Measurements from ENCODE around the gene SASS6. TPM values are rescaled to one million over a fixed set of nuclear protein-coding genes. Genes with fewer than 3 reads are reported as not detected.

SASS6 gene
- total and polyA plus RNA-seq, 2 donors (not counting 1 experiment from before 2014, with no cell fraction given): 0.79 to 1.5 TPM

- no peak for DNase-seq (ENCODE audit: low read depth in 2 of 2)
- Histone ChIP-seq H3K4me2 (ENCODE audit: extremely low read depth, insufficient read depth, low read length) (no peak overlapping the region), H3K9ac (ENCODE audit: insufficient read depth, low read length) (no peak overlapping the region)
Observed at GRCh38 chr1:100162881-100163280, 30.2 kb upstream of the SASS6 start.

GRCh38 chr1:100152271-100152670 lies 19.5 kb upstream of the SASS6 start:
- Histone ChIP-seq H3K9me3 (ENCODE audit: control insufficient read depth, insufficient read depth, low read depth, low read length) (no peaks in the 10 kb centered on the region), H2AFZ (ENCODE audit: low read length) (no peak overlapping the region), H3K4me1 (ENCODE audit: control insufficient read depth, extremely low read depth, insufficient read depth, low read length) (no peaks in the 10 kb centered on the region), H3K4me2 (ENCODE audit: extremely low read depth, insufficient read depth, low read length) (no peak overlapping the region), H3K27ac (ENCODE audit: insufficient read depth, low read length) (no peak overlapping the region), H3K9ac (ENCODE audit: insufficient read depth, low read length) (no peak overlapping the region), H3K36me3 (ENCODE audit: control insufficient read depth, insufficient read depth, low read length) (peaks cover 2% of the 10 kb centered on the region), H3K27me3 (ENCODE audit: control insufficient read depth, insufficient read depth, low read length) (no peaks in the 10 kb centered on the region), H3K4me3 (replicated peaks in 1 of 4; ENCODE audit: control extremely low read depth in 1 of 4, insufficient read depth in 1 of 4, low read depth in 3 of 4, low read length in 4 of 4) (no peak overlapping the region), H4K20me1 (ENCODE audit: control insufficient read depth, extremely low read depth, insufficient read depth, low read length) (no peaks in the 10 kb centered on the region), H3K79me2 (ENCODE audit: control insufficient read depth, insufficient read depth, low read length) (no peaks in the 10 kb centered on the region)
- TF ChIP-seq EZH2 (IDR thresholded peaks at IDR 0.05; ENCODE audit: low read length, missing control alignments): no peak
- no peak for DNase-seq (ENCODE audit: low read depth in 2 of 2)

More at GRCh38 chr1:100162881-100163280, 30.2 kb upstream of the SASS6 start:
- TF ChIP-seq CTCF (conservative IDR thresholded peaks at IDR 0.05 in 1 of 2, IDR thresholded peaks at IDR 0.05 in 1 of 2; ENCODE audit: low read depth in 1 of 2, low read length in 2 of 2): no peak
- no peak for TF ChIP-seq EZH2 (IDR thresholded peaks at IDR 0.05; ENCODE audit: low read length, missing control alignments)
- no peaks in the 10 kb centered on the region for H4K20me1 ChIP-seq (ENCODE audit: control insufficient read depth, extremely low read depth, insufficient read depth, low read length)
- H2AFZ ChIP-seq (ENCODE audit: low read length): no peak overlapping the region
- no peaks in the 10 kb centered on the region for H3K9me3 ChIP-seq (ENCODE audit: control insufficient read depth, insufficient read depth, low read depth, low read length)
- H3K27ac ChIP-seq (ENCODE audit: insufficient read depth, low read length): no peak overlapping the region
- H3K36me3 ChIP-seq (ENCODE audit: control insufficient read depth, insufficient read depth, low read length): no peaks in the 10 kb centered on the region
- no peak overlapping the region for H3K4me3 ChIP-seq (replicated peaks in 1 of 4; ENCODE audit: control extremely low read depth in 1 of 4, insufficient read depth in 1 of 4, low read depth in 3 of 4, low read length in 4 of 4)
- no peaks in the 10 kb centered on the region for H3K27me3 ChIP-seq (ENCODE audit: control insufficient read depth, insufficient read depth, low read length)
- H3K4me1 ChIP-seq (ENCODE audit: control insufficient read depth, extremely low read depth, insufficient read depth, low read length): no peaks in the 10 kb centered on the region
- H3K79me2 ChIP-seq (ENCODE audit: control insufficient read depth, insufficient read depth, low read length): no peaks in the 10 kb centered on the region

- Histone ChIP-seq H3K27ac (ENCODE audit: insufficient read depth, low read length) (no peak overlapping the region), H3K9ac (ENCODE audit: insufficient read depth, low read length) (no peak overlapping the region), H4K20me1 (ENCODE audit: control insufficient read depth, extremely low read depth, insufficient read depth, low read length) (no peaks in the 10 kb centered on the region), H3K36me3 (ENCODE audit: control insufficient read depth, insufficient read depth, low read length) (peaks cover 2% of the 10 kb centered on the region), H3K27me3 (ENCODE audit: control insufficient read depth, insufficient read depth, low read length) (no peaks in the 10 kb centered on the region), H3K4me1 (ENCODE audit: control insufficient read depth, extremely low read depth, insufficient read depth, low read length) (no peaks in the 10 kb centered on the region), H3K4me2 (ENCODE audit: extremely low read depth, insufficient read depth, low read length) (no peak overlapping the region), H3K4me3 (replicated peaks in 1 of 4; ENCODE audit: control extremely low read depth in 1 of 4, insufficient read depth in 1 of 4, low read depth in 3 of 4, low read length in 4 of 4) (no peak overlapping the region), H3K79me2 (ENCODE audit: control insufficient read depth, insufficient read depth, low read length) (no peaks in the 10 kb centered on the region), H3K9me3 (ENCODE audit: control insufficient read depth, insufficient read depth, low read depth, low read length) (no peaks in the 10 kb centered on the region), H2AFZ (ENCODE audit: low read length) (no peak overlapping the region)
- no peak for TF ChIP-seq CTCF (conservative IDR thresholded peaks at IDR 0.05 in 1 of 2, IDR thresholded peaks at IDR 0.05 in 1 of 2; ENCODE audit: low read depth in 1 of 2, low read length in 2 of 2)
- no peak for TF ChIP-seq EZH2 (IDR thresholded peaks at IDR 0.05; ENCODE audit: low read length, missing control alignments)
- no peak for DNase-seq (ENCODE audit: low read depth in 2 of 2)
Observed at GRCh38 chr1:100151679-100152078, 18.9 kb upstream of the SASS6 start.

All from fibroblast of lung (primary cell).